Activated CD4-positive, CD25-positive, alpha-beta regulatory T cell treated with anti-CD3 and anti-CD28 coated beads, Interleukin-2, amount 50 U/mL, for 24 hours (primary cell): ENCODE data around the gene SCTR.

Experiments used
- ATAC-seq, 2 donors: fragments of 150-1000 bp; cut with Tn5 transposase; one replicate each; pipeline ENCODE4 v1.10.0; 2021; ENCODE audit warnings: mild to moderate bottlenecking in 1 of 2, moderate library complexity in 1 of 2

Gene SCTR

DNA sequence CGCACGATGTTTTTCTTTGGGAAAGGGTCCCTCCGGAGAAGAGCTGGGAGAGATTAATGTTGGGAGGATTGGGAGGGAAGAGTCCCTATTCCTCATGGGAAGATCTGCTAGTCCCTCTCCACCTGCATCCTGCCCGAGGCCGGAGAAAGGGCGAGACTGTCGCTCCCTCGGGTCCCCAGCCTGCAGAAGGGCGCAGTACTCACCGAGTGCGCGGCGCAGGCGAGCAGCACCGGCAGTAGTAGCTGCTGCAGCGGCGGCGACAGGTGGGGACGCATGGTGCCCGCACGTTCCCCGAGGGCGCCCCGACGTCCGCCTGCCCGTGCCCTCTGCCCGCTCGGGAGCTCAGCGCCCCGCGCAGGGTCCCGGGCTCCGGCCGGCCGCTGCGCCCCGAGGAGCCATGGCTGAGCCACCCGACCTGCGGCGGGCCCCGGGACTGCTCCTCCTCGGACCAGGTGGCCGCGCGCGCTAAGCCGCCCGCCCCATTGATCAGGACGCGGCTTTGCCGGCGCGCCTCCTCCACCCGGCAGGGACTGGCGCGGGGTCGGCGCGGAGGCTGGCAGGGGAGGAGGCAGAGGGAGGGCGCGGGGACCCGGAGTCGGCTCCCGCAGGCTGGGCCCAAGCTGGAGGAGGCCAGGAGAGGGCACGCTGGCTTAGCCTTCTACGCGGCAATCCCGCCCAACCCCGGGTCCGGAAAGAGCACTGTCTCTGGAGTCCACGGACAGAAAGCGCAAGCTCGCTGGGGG, at the start of gene SCTR:
Gene SCTR (minus strand): TSS at position 532 of the 743 bp plus-strand sequence. CDS start 257 bp downstream, at position 275.
- no peak for ATAC-seq

DNA sequence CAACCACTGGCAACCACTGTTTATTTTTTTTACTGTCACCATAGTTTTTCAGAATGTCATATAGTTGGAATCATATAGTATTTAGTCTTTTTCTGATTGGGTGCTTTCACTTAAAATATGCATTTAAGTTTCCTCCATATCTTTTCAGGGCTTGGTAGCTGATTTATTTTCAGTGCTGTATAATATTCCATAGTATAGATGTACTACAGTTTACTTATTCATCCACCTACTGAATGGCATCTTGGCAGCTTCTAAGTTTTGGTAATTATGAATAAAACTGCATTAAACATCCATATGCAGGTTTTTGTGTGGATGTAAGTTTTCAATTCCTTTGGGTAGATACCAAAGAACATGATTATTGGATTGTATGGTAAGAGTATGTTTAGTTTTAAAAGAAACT, 43.0 kb upstream of the SCTR start:
- ATAC-seq, result no peak

DNA sequence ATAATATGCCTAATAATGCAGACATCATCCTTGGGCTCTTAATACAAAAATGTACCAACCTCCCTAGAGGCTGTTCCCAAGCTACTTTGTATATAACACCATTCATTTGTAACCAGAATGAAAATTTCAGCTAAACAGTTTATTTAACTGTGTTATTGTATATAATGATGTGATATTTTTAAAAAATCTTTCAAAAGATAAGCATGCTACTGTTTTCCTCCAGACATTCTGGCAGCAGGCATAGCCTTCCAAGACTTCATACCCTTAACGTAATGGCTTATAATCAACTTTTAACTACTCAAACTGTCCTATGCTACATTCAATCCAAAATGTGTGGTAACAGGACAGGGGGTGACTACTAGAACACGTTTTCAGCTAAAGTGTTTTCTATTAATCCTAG, 41.2 kb upstream of the SCTR start:
- ATAC-seq, result no peak

DNA sequence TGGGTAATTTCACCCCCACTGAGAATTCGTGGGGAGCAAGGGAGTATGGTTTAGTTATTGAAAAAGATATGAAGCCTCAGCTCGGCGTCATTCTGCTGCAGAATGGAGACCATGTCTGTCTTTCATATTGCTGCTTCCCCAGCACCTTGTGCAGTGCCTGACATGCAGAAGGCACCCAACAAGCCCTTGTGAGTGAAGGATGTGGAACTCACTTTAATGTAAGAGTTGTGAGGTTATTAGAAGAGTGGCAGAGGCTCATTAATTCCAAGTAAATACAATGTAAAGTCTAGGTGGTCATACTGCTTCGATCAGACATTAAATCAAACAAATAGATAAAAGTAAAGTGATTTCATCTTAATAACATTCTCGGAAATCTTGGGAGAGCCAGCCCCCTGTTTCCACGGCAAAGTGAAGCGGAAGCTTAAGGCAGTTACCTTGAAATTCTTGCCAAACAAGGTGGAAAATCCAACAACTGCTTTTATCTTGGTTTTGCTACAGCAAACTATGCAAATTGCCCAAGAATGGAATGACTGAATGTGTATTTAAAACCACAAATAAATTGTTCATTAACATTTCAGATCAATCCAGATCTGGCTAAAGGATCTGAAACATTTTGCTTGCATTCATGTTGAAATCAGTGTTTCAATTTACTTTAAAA, 29.5 kb upstream of the SCTR start:
- no peak for ATAC-seq

DNA sequence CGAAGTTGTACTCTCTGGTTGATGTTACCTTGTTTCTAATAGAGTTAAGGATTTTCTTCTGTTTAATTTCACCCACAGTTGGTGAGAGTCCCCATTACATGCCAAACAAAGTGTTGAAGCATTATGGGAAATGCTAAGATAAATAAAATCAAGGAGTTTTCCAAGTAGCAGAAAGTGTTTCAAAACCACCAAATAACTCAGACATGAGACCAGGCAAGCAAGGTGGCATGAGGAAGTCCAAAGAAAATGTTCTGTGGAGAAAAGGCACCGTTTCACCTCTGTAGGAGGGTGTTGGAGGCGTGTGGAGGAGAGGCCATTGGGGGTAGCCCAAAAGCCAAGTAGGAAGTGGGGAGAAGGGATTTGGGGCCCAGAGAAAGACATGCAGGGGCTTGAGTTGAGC, 28.6 kb upstream of the SCTR start:
- no peak for ATAC-seq

DNA sequence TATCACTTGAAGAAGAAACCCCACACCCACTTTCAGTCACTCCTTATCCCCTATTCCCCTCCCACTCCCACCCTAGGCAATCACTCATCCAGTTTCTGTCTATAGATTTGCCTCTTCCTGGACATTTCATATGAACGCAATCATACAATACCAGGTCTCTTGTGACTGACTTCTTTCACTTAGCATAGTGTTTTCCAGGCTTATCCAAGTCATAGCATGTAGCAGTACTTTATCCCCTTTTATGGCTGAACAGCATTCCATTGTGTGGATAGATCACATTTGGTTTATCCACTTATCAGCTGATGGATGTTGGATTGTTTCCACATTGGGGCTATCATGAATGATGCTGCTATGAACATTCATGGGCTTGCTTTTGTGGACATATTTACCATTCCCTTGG, 26.6 kb upstream of the SCTR start:
- ATAC-seq, result no peak

DNA sequence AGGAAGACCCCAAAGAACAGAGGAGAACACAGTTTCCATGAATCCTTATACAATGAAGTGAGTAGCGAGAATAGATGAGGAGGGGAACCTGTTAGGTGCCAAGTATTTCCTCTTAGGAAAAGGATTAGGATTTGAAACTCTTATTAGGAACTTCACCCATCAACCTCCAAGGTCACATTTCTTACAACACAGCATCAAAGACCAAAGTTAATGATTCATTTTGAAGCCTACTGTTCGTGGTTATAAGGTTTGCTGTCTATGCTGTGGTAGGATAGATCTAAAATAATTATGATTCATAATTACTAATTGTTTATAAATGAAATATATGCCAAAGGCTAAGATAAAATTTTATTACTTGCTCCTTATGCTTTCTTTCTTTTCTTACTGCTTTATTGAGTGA, 26.1 kb upstream of the SCTR start:
- no peak for ATAC-seq

DNA sequence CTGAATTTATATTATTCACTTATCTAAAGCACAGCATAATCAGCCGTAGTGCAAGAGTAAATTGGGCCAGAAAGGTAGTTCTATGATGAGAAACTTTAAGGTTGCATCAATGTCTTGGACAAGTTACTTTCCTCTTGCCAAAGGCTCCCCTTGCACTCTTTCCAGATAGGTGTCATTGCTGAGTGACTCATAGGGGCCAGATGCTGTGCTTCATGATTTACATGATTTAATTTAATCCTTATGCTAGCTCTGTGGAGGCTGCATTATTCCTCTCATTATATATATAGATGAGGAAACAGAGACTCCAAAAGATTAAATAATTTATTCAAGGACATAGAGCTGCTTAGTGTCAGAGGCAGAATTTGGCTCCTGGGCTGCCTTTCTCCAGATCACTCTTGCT, 25.0 kb upstream of the SCTR start:
- no peak for ATAC-seq

DNA sequence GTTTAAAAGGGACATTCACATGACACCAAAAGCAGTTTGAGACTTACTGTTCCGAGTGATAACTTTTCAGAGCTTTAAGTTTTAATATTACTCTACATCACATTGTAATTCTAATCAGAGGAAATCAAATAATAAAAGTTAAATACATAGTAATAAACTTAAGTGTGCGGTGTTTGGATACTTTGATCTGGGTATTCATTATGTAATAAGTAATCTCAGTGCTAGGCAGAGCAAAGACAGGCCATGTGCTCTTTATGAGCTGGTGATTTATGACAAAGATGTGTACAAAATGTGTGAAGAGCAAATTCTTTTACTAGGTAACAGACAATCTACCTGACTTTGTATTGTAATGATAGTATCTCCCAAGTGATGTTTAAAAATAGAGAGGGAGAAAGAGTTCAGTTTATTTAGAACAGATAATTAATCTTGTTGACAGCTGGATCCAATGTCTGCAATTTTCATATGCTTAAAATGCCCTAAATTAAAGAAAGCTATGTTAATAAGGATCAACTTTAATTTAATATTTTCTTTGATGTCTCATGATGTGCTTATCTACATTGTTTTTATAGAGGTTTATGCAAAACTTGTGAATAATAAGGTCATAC, 24.3 kb upstream of the SCTR start:
- ATAC-seq, result no peak

DNA sequence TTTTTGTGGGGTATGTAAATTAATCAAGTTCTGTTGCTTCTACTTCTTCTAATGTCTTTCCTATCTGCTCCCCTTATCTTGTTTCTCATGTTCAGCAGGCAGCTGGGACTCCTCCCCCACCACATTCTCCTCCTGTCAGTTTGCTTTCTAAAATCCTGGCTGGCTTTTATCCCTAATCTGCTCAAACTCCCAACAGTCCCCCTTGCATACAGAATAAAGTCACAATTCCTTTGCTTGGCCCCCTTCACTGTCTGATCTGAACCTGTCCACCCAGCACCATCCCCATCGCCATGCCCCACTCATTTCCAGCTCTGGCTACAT, 22.1 kb upstream of the SCTR start:
- ATAC-seq, result no peak

DNA sequence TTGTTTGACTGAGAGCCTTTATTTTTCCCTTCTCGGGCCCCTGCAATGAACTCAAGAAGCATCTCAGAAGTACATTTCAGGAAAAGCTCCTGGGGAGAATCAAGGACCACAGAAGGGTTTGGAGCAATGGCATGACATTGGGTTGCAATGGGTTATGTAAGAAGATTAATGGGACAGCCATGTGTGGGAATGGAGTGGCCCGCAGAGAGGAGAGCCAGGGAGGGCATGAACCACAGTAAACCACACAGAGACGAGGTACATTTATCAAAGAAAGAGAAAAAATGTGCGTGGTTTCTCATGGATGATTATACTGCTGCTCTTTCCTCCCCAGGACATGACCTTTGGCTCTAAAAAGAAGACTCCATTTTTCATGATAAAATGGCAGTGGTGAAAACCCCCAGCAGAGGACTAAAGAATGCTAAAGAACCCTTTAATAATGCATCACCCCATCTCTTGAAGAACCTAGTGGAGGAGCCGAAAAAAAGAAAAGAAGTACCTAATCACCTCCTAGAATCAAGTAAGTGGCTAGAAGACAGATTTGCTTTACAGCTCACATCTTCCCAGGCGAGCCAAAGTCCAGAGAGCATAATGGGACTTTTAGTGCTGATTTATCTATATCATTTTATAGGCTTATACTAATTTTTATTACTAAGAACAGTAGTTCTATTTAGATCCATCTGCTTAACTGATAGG, 21.6 kb upstream of the SCTR start:
- no peak for ATAC-seq

DNA sequence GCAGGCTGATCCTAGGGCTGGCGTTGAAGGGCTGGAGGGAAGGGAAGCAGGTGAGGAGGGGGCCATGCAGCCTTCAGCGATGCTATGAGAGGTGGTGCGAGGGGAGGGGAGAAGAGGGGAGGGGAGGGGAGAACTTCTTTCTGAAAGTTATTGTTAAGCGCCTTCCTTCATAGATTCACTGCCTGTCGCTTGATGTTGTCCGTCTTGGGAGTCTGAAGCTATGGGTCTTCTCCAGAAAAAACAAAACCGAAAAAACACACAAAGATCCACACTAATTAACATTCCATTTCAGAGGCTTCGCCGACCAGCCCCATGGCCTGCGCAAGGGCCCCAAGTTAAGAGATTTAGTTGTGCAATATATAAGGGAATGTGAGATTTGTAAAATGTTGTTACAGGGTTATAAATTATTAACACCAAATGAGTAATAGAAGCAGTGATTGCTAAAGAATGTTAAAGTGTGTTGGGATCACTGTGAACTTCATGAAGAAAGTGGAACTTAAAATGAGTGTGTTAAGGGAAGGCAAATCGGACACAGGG, 20.7 kb upstream of the SCTR start:
- ATAC-seq, result no peak

DNA sequence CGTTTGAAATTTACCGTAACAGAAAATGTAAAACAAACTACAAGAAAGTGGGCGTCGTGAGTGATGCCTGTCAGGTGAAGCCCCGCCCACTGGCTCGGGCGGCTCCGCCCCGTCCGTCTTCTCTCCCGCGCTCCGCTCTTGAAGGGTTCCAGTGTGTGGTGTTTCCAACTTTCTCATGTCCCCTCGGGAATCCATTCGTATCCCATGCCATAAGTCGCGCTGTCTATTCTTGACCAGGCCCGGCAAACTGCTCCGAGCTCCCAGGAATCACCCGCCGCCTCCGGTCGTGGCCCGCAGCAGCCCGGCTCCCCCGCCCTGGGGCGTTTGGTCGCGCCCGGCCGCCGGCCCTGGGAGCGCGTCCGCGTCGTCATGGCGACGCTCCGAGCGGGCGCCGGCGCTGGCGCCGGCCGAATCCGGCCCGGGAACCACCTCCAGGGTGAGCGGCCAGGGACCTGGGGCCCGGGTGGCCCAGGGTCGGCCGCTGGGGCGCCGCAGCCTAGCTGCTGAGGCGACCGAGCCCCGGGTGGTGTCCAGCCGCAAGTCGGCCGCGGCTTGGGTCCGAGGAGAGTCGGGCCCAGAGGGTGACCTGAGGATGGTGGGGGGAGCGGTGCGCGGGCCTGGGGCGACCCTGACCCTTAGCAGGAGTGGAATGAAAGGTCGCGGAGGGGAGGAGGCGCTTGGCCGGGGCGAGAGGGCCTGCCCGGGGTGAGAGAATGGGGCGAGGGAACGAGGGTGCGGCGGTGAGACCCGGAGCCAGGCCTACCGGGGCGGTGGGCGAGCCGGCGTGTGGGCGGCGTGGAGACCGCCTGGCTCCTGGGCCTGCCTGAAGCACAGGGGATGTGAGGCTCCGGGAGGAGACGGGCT, 20.0 kb upstream of the SCTR start, which contains the start of gene CFAP221:
Gene CFAP221 (plus strand): TSS at position 375 of the 864 bp plus-strand sequence. CDS start 1,683 bp downstream, outside the sequence.
- peak; percentile 33 to 70 for ATAC-seq

DNA sequence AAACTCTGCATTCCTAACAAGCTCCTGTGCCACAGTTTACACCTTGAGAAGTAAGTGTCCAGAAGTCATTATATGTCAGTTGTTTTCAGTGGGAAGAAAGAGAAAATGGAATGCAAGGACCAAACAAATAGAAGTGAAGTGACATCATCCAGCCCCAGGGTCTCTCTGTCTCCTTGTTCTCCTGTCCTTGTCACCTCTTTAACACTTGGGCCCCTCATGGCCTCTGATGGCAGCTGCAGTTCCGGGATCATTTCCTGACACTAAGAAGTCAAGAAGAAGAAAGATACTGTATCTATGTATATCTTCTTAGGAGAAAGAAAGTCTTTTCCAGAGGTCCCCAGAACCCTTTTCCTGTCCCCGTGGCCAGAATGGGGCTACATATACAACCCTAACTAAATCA, 17.2 kb upstream of the SCTR start:
- no peak for ATAC-seq

DNA sequence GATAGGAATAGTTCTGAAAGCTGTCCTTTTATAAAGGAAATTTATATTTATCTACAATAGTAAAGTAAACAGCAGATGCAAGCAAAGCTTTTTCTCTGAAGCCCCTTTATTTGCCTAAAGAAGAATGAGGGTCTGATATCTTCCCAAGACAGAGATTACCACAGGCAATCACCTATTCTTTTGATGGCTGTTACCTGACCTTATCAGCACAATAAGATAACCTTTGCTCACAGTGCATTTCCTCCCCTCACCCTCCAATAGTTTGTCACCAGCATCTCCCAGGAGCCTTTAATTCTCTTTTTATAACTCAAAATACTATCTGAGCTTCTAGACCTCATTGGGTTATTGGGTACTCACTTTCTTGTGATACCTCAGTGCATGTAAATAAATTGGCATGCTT, 13.5 kb upstream of the SCTR start:
- ATAC-seq, result no peak

DNA sequence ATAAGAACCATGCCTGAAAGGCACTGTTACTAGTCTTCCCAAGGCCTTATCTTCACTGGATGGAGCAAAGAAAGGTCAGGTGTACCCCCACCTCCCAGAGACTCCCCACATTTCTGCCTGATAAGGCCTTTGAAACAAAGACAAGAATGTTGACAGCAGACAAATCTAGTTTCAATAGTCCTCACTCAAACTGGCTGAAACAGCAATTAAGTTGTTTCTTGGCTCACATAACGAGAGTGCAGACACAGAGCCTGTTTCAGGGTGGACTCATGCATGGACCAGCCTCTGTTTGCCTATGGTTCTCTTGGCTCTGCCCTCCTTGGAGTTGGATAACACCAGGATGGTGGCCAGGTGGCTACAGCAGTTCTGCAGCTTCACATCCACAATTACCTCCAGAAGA, 12.4 kb upstream of the SCTR start:
- ATAC-seq, result no peak

DNA sequence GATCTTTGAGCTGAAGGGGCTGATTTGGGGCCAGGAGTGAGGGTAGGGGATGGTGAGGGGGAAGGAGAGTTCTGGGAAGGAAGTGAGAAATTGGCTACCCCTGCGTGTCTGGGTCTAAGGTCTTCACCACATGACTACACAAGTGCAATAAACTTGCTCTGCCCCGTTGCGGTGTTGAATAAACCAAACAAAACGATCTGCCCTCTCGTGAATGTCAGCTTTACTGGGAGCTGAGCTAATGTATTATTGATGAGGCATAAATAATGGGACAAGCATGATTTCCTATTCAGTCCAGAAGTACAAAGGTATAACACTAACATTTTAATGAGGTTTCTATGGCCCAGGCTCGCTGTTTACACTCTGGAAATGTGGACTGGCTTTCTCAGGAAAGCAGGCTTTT, 11.9 kb upstream of the SCTR start:
- ATAC-seq, result no peak

DNA sequence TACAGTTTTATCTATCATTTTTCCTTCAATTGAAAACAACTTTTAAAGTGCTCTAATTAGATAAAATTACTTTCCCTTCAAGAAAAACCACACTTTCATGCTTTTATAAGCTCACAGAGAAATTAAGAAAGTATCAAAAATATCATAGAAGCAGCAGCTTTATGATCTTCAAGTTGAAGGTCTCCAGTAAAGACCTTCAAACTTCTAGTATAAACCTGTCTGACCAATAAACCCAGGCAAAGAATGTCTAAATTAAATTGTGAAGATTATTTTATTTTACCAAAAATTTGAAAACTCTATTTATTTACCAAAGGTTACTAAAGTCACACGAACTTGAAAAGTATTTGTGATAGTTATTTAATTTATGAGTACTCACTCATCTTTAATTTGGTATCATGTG, 9.3 kb upstream of the SCTR start:
- no peak for ATAC-seq

DNA sequence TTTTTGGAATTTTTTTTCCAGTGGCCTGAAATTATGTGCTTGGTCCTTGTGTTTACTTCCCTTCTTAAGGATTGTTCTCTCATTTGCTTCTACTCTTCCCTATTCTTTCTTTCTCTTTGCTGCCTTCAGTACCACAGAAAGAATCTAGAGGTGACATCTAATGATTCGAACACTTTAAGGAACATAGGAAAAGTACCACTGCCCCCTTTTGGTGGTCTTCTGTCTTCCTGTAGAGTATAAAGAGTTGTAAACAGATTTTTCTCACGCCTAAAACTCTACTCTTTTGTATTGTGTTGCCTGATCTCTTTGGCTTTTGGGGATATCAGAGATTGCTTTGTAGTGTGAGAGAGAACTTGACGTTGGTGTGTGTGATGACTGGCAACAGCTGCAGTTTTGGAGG, 7.0 kb upstream of the SCTR start:
- ATAC-seq, result no peak

DNA sequence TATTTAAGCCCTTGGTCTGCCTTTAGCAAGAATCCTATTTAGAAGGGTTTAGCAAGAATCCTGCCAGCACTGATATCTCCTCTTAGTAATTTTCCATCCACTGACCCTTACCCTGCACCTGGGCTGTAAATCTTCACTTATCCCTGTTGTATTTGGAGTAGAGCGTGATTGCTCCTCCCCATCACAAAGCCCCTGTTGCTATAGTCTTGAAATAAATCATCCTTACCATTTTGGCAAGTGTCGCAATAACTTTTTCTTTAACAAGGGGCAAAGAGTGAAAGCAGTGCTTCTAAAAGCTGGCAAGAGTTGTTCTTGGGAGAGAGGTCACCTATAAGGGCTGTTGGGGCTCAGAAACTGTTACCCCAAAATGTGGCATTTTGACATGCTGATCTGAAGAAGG, 3.7 kb upstream of the SCTR start:
- ATAC-seq, result no peak

DNA sequence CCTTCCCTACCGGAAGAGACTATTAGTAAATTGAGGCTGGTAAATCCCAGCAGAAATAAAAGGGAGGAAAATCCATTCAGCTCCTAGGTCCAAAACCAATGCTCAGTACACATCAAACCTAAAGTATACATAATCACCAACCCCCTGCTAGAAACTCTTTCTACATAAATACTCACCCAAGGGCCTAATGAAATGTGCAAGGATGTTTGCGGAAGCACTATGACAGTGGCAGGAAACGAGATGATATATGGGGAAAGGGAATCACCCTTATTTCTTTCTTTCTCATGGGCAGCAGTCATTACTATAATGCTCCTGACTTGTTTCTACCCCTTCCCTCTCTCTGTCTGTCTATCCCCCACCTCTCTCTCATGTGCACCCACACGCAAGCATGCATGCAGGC, 1.3 kb upstream of the SCTR start:
- no peak for ATAC-seq

DNA sequence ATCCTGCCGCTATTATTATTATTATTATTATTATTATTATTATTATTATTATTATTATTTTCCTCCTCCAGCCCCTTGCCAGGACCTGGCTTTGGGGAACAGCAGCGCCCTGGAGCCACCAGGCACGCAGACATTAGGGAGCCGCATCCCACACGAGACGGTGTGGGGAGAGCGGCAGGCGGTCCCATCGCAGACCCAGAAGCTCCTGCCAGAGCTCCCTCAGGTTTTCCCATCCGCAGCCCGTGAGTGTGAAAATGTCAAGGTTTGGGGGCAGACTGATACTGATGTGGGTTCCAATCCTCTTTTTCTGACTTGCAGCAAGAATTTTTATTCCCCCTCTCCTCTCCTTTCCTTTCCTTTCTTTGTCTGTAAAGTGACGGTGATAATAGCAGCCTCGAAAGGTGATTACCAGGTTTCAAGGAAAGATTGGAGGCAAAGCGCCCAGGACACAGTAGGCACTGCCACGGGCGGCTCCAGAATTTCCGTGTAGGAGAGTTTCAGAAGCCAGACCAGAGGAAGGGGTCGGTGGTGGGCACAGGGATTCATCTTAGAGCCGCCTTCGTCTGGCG, 816 bp downstream of the SCTR start:
- no peak for ATAC-seq
